DND-41 (cell line): Measurements from ENCODE around the gene LY6G6F.

ENCODE experiments used
- ATAC-seq: fragments of 200-7000 bp; cut with Tn5 transposase; 3 replicates; pipeline ENCODE4 v1.9.1; 2021; ENCODE audit warnings: low read depth; ENCODE audit not compliant: insufficient read depth
- DNase-seq: peaks from one replicate; pipeline ENCODE4 v3.0.0-alpha.2; 2020
- H2AFZ ChIP-seq: 2 replicates; pipeline ENCODE4 v1.6.0; 2012; ENCODE audit warnings: low read depth, low read length
- H3K27ac ChIP-seq: 2 replicates; pipeline ENCODE4 v1.5.1; 2012; ENCODE audit warnings: low read length, inconsistent platforms
- H3K27me3 ChIP-seq: fragments of 200-600 bp; sonication (generic); 2 replicates; pipeline ENCODE4 v1.6.0; 2012; ENCODE audit warnings: low read length, mild to moderate bottlenecking, inconsistent platforms; ENCODE audit not compliant: insufficient read depth, poor library complexity
- H3K36me3 ChIP-seq: 2 replicates; pipeline ENCODE4 v1.5.1; 2012; ENCODE audit warnings: low read length, inconsistent platforms; ENCODE audit not compliant: insufficient read depth
- H3K4me1 ChIP-seq: 2 replicates; pipeline ENCODE4 v1.5.1; 2012; ENCODE audit warnings: mild to moderate bottlenecking, low read length; ENCODE audit not compliant: insufficient read depth
- H3K4me2 ChIP-seq: 2 replicates; pipeline ENCODE4 v1.6.0; 2012; ENCODE audit warnings: mild to moderate bottlenecking, moderate library complexity, low read length, inconsistent platforms; ENCODE audit not compliant: insufficient read depth
- H3K4me3 ChIP-seq, 2 experiments: fragments of 200-600 bp in 1 of 2; shearing (Covaris generic) in 1 of 2; 2 replicates each; pipeline ENCODE4 v1.5.1; 2012 to 2016; ENCODE audit warnings: inconsistent platforms in 2 of 2, low read length in 2 of 2, mild to moderate bottlenecking in 2 of 2, low read depth in 1 of 2, moderate library complexity in 1 of 2
- H3K79me2 ChIP-seq: 2 replicates; pipeline ENCODE4 v1.6.0; 2012; ENCODE audit warnings: low read length, inconsistent platforms; ENCODE audit not compliant: insufficient read depth
- H3K9ac ChIP-seq: 2 replicates; pipeline ENCODE4 v1.6.0; 2012; ENCODE audit warnings: low read depth, mild to moderate bottlenecking, inconsistent platforms, low read length, moderate library complexity
- H3K9me3 ChIP-seq: 2 replicates; pipeline ENCODE4 v1.5.1; 2012; ENCODE audit warnings: low read length, moderate library complexity, mild to moderate bottlenecking, inconsistent platforms; ENCODE audit not compliant: insufficient read depth, severe bottlenecking
- H4K20me1 ChIP-seq: 2 replicates; pipeline ENCODE4 v1.6.0; 2012; ENCODE audit warnings: low read length; ENCODE audit not compliant: insufficient read depth
- CTCF ChIP-seq: IDR thresholded peaks from 2 replicates; pipeline ENCODE4 v1.5.1; 2012; ENCODE audit warnings: borderline replicate concordance, low read length, moderate library complexity, mild to moderate bottlenecking; ENCODE audit not compliant: poor library complexity, severe bottlenecking; ENCODE audit errors: extremely low read depth
- EZH2 ChIP-seq: IDR thresholded peaks from 3 replicates; pipeline ENCODE4 v1.6.1; 2012; ENCODE audit warnings: borderline replicate concordance, low read depth, mild to moderate bottlenecking, moderate library complexity, low read length, inconsistent platforms; ENCODE audit not compliant: severe bottlenecking

The LY6G6F gene

DNA sequence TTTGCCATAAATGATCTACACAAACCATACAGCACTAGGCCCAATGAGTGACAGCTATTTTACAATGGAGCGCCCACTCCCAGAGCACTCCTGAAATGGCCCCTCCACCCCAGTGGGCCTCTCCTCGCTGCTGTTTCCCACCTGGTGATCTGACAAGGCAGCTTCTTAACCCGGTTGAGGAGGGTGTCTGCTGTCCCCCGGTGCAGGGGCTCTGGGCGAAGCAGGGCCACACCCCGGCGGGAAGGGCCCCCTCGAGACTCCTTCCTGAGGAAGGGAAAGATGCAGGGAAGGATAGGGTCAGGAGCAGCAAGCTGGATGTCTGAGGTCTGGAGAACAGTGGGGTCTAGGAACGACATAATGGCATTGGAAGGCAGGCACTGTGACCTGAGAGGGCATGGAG lies 13.8 kb upstream of the LY6G6F start:
- H3K4me3 ChIP-seq = no peak overlapping the region
- H3K27ac ChIP-seq = no peak overlapping the region
- ATAC-seq = no peak
- 0 out of 2 replicates have a peak, but pooled peaks cover 4% of the 10 kb centered on the region for H4K20me1 ChIP-seq
- no peak for DNase-seq
- no peaks in the 10 kb centered on the region for H3K27me3 ChIP-seq
- H2AFZ ChIP-seq = no peak overlapping the region
- H3K9me3 ChIP-seq = no peaks in the 10 kb centered on the region
- no peak for TF ChIP-seq CTCF
- no peak for TF ChIP-seq EZH2
- no peak overlapping the region for H3K9ac ChIP-seq
- H3K4me2 ChIP-seq = no peak overlapping the region
- H3K36me3 ChIP-seq = peaks cover 91% of the 10 kb centered on the region
- H3K79me2 ChIP-seq = peaks cover 2% of the 10 kb centered on the region; the same call in 1 of the 2 replicates
- no peaks in the 10 kb centered on the region for H3K4me1 ChIP-seq

DNA sequence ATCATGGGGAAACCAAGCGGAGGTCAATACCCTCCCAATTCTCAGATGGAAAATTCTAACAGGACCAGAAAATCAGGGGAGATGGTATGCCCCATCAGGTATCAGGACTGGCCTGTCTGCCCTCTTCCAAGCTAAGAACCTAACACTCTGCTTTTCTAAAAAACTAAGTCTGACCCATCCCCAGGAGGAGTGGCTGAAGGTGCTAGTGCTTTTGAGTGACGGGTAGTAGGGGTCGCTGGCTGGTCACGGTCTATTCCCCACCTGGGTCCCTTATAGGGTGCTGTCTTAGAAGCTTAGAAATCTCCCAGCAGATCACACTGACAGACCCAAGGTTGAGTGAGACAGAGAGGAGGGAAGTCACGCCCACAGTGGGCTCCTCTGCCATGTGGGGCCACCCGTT lies 13.1 kb upstream of the LY6G6F start:
- Histone ChIP-seq H3K9me3 (no peaks in the 10 kb centered on the region), H3K79me2 (peaks cover 5% of the 10 kb centered on the region), H2AFZ (no peak overlapping the region), H3K27ac (no peak overlapping the region), H4K20me1 (0 out of 2 replicates have a peak, but pooled peaks cover 4% of the 10 kb centered on the region), H3K9ac (no peak overlapping the region), H3K4me2 (no peak overlapping the region), H3K27me3 (no peaks in the 10 kb centered on the region), H3K4me3 (no peak overlapping the region), H3K36me3 (peaks cover 84% of the 10 kb centered on the region), H3K4me1 (peaks cover under 1% of the 10 kb centered on the region; the same call in 1 of the 2 replicates)
- ATAC-seq = no peak
- TF ChIP-seq EZH2 = no peak
- DNase-seq = no peak

DNA sequence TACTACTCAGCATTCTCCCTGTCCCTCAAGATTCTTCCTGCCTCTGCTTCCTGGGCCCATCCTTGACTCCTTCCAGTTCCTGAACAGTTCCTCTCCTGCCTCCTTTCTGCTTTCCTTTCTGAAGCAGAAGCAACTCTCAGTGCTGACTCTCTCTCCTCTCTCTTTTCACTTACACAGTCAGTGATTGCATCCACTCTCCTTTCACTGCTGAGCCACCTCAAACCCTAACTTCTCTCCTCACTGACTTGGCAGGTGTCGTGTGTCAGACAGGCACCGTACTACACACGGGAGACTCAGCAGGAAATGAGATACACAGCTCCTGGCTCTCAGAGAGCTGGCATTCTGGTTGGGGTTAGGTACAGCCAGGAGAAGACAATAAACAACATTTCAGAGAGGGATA lies 9.1 kb upstream of the LY6G6F start:
- H4K20me1 ChIP-seq = 0 out of 2 replicates have a peak, but pooled peaks cover 4% of the 10 kb centered on the region
- TF ChIP-seq CTCF = no peak
- no peak for TF ChIP-seq EZH2
- H3K27ac ChIP-seq = no peak overlapping the region
- peaks cover 25% of the 10 kb centered on the region for H3K4me1 ChIP-seq
- H3K4me2 ChIP-seq = no peak overlapping the region
- no peak overlapping the region for H3K4me3 ChIP-seq
- no peak for ATAC-seq
- no peak for DNase-seq
- no peak overlapping the region for H3K9ac ChIP-seq
- no peaks in the 10 kb centered on the region for H3K9me3 ChIP-seq
- H2AFZ ChIP-seq = no peak overlapping the region
- H3K79me2 ChIP-seq = peaks cover 39% of the 10 kb centered on the region
- H3K36me3 ChIP-seq = peaks cover 73% of the 10 kb centered on the region
- no peaks in the 10 kb centered on the region for H3K27me3 ChIP-seq

GRCh38 chr6:31700740-31701401 lies 5.8 kb upstream of the LY6G6F start:
- Histone ChIP-seq H2AFZ (no peak overlapping the region), H3K79me2 (peaks cover 44% of the 10 kb centered on the region), H3K9me3 (no peaks in the 10 kb centered on the region), H3K4me2 (peak overlapping the region; percentile 73), H3K27me3 (no peaks in the 10 kb centered on the region), H3K4me3 (peak overlapping the region in 1 of 2 experiments; percentile 33; a peak in 2 of 4 replicates), H3K4me1 (peaks cover 34% of the 10 kb centered on the region), H3K9ac (peak overlapping the region; percentile 84; the same call in 1 of the 2 replicates), H3K36me3 (peaks cover 44% of the 10 kb centered on the region), H3K27ac (peak overlapping the region; percentile 53), H4K20me1 (no peaks in the 10 kb centered on the region)
- no peak for TF ChIP-seq CTCF
- TF ChIP-seq EZH2 = no peak
- no peak for DNase-seq
- ATAC-seq = no peak
